ENCODE results near the gene TUSC2. TPM values are rescaled to one million over a fixed set of nuclear protein-coding genes. Genes with fewer than 3 reads are reported as not detected.

Gene TUSC2
- total RNA-seq, 4 donors from 2014 or later, result 28.7 to 63.7 (median 42.3) TPM

- Histone ChIP-seq H3K27me3 (no peaks in the 10 kb centered on the region), H3K36me3 (no peaks in the 10 kb centered on the region), H3K4me1 (peaks cover 14 to 15% of the 10 kb centered on the region in 2 donors), H3K27ac (peak overlapping the region in 2 of 3 donors; percentile 7 to 68), H3K9me3 (no peaks in the 10 kb centered on the region), H3K4me3 (replicated peaks in 1 of 3) (peak overlapping the region in 2 of 3 donors; percentile 50 to 55)
- peak; percentile 90 for DNase-seq
- peak in 1 of 6 experiments; percentile 5 for TF ChIP-seq CTCF (IDR thresholded peaks at IDR 0.05)
- peak in 1 of 2 donors; percentile 73 for TF ChIP-seq POLR2A (IDR thresholded peaks at IDR 0.05)
- 7 to 18% methylated on average over 18 to 33 of the region's 53 CpGs for WGBS, 2 donors
- intact Hi-C loops (cut with DNase I), result no loop called here
Observed at GRCh38 chr3:50365080-50365841, 37.2 kb upstream of the TUSC2 start.

- Histone ChIP-seq H3K9me3 (no peaks in the 10 kb centered on the region), H3K27ac (peak overlapping the region in 1 of 3 donors; percentile 68), H3K4me3 (replicated peaks in 1 of 3) (peak overlapping the region in 1 of 3 donors; percentile 55), H3K27me3 (no peaks in the 10 kb centered on the region), H3K36me3 (no peaks in the 10 kb centered on the region), H3K4me1 (peaks cover 14 to 15% of the 10 kb centered on the region in 2 donors)
- 22 to 25% methylated on average over 14 to 17 of the region's 48 CpGs for WGBS, 2 donors
- intact Hi-C loops (cut with DNase I), result no loop called here
- DNase-seq, result peak; percentile 26 to 44
- TF ChIP-seq CTCF (IDR thresholded peaks at IDR 0.05) (no peak), POLR2A (IDR thresholded peaks at IDR 0.05) (no peak)
Observed at GRCh38 chr3:50364573-50365079, 36.6 kb upstream of the TUSC2 start.

GRCh38 chr3:50359760-50360110, 31.7 kb upstream of the TUSC2 start:
- Histone ChIP-seq H3K36me3 (peaks cover 7% of the 10 kb centered on the region in 2 donors), H3K27me3 (no peaks in the 10 kb centered on the region), H3K9me3 (no peaks in the 10 kb centered on the region), H3K4me1 (peaks cover 41 to 47% of the 10 kb centered on the region in 2 donors), H3K27ac (peak overlapping the region in 1 of 3 donors; percentile 90), H3K4me3 (replicated peaks in 1 of 3) (no peak overlapping the region)
- intact Hi-C loops (cut with DNase I), result no loop called here
- 31 to 35% methylated on average over 8 of the region's 8 CpGs for WGBS, 2 donors
- DNase-seq, result no peak
- TF ChIP-seq POLR2A (IDR thresholded peaks at IDR 0.05) (no peak), CTCF (IDR thresholded peaks at IDR 0.05) (no peak)

- 0 to 3% methylated on average over 13 to 14 of the region's 64 CpGs for WGBS, 2 donors
- TF ChIP-seq POLR2A (IDR thresholded peaks at IDR 0.05) (peak; percentile 38 to 83), CTCF (IDR thresholded peaks at IDR 0.05) (no peak)
- Histone ChIP-seq H3K27me3 (no peaks in the 10 kb centered on the region), H3K36me3 (peaks cover 13% of the 10 kb centered on the region in 2 donors), H3K4me1 (peaks cover 36 to 44% of the 10 kb centered on the region in 2 donors), H3K9me3 (no peaks in the 10 kb centered on the region), H3K27ac (peak within 1 kb of the TSS; percentile 85 to 90 (median 89)), H3K4me3 (replicated peaks in 1 of 3) (peak within 1 kb of the TSS; percentile 58 to 92 (median 87))
- intact Hi-C loops (cut with DNase I), result no loop called here
- DNase-seq, result peak; percentile 98
Observed at GRCh38 chr3:50358911-50359759, 31.1 kb upstream of the TUSC2 start, which contains the start of gene TMEM115. Gene TMEM115 (minus strand): TSS chr3:50359521. CDS start chr3:50359063, 458 bp downstream.

All from thyroid gland (tissue), 4 donors.